HepG2 (cell line): ENCODE measurements around the gene BST1. TPM values are rescaled to one million over a fixed set of nuclear protein-coding genes. Genes with fewer than 3 reads are reported as not detected.
A peak's percentile ranks its signal among the peaks of the same experiment; 100 is the strongest.

Experiments
- ARID2 ChIP-seq: sonication (generic); formaldehyde crosslinking; IDR thresholded peaks from 2 replicates; pipeline ENCODE4 v1.8.1; 2022; ENCODE audit warnings: mild to moderate bottlenecking, missing genetic modification reagents, borderline replicate concordance
- ETV5 ChIP-seq: IDR thresholded peaks from 2 replicates; pipeline ENCODE4 v1.6.1; 2018; ENCODE audit warnings: missing biosample characterization, missing genetic modification reagents, inconsistent platforms, borderline replicate concordance
- HHEX ChIP-seq: IDR thresholded peaks from 2 replicates; pipeline ENCODE4 v1.6.1; 2016; ENCODE audit warnings: control low read depth
- HMG20B ChIP-seq: conservative IDR thresholded peaks from 2 replicates; pipeline ENCODE4 v1.6.1; 2016; ENCODE audit warnings: missing genetic modification reagents, missing compliant biosample characterization
- NR0B2 ChIP-seq: sonication (generic); formaldehyde crosslinking; IDR thresholded peaks from 2 replicates; pipeline ENCODE4 v1.4.0; 2020; ENCODE audit warnings: mild to moderate bottlenecking, missing genetic modification reagents
- PHF21A ChIP-seq: sonication (generic); formaldehyde crosslinking; IDR thresholded peaks from 2 replicates; pipeline ENCODE4 v1.5.0; 2020; ENCODE audit warnings: mild to moderate bottlenecking, missing genetic modification reagents
- PREB ChIP-seq: sonication (generic); formaldehyde crosslinking; IDR thresholded peaks from 2 replicates; pipeline ENCODE4 v1.4.0; 2020; ENCODE audit warnings: missing genetic modification reagents
- SRSF4 ChIP-seq: fragments of 200-400 bp; formaldehyde crosslinking; IDR thresholded peaks from one replicate; pipeline ENCODE4 v1.6.1; 2018; ENCODE audit warnings: mild to moderate bottlenecking, low read depth, low read length, moderate library complexity; ENCODE audit not compliant: poor library complexity, severe bottlenecking
- TOPORS ChIP-seq: sonication (generic); formaldehyde crosslinking; IDR thresholded peaks from 2 replicates; pipeline ENCODE4 v1.8.0; 2023; ENCODE audit warnings: mild to moderate bottlenecking, missing genetic modification reagents
- ZFP1 ChIP-seq: IDR thresholded peaks from 2 replicates; pipeline ENCODE4 v1.6.1; 2016
- ZKSCAN8 ChIP-seq: IDR thresholded peaks from 2 replicates; pipeline ENCODE4 v1.6.1; 2016; ENCODE audit warnings: borderline replicate concordance, missing genetic modification reagents, missing compliant biosample characterization
- ZNF260 ChIP-seq: sonication (generic); formaldehyde crosslinking; IDR thresholded peaks from 2 replicates; pipeline ENCODE4 v1.4.0; 2020; ENCODE audit warnings: missing genetic modification reagents, low read depth, mild to moderate bottlenecking, borderline replicate concordance
- ZNF567 ChIP-seq: sonication (generic); formaldehyde crosslinking; IDR thresholded peaks from 2 replicates; pipeline ENCODE4 v1.8.1; 2023; ENCODE audit warnings: mild to moderate bottlenecking, missing genetic modification reagents, borderline replicate concordance
- ZNF678 ChIP-seq: sonication (generic); formaldehyde crosslinking; IDR thresholded peaks from 2 replicates; pipeline ENCODE4 v1.4.0; 2020; ENCODE audit warnings: mild to moderate bottlenecking, missing genetic modification reagents
- ZZZ3 ChIP-seq: sonication (generic); formaldehyde crosslinking; IDR thresholded peaks from 2 replicates; pipeline ENCODE4 v1.4.0; 2020; ENCODE audit warnings: missing genetic modification reagents, mild to moderate bottlenecking, borderline replicate concordance
- polyA plus RNA-seq, 8 experiments: library from polyadenylated mRNA; depleted of rRNA in 3 of 8; stranded (reverse) in 7 of 8; unstranded in 1 of 8; fragments of >200 nt; fragmentation: Illumina TruSeq in 4 of 8; extraction: Trizol in 4 of 8; gene quantifications; 2 replicates each; pipeline versions ENCODE4 v1.2.1 to v1.2.3, GENCODE V29; 2011 to 2016; ENCODE audit warnings: low read depth in 4 of 8, missing spikeins in 1 of 8, mixed read lengths in 1 of 8; ENCODE audit not compliant: insufficient read depth in 1 of 8
- total RNA-seq, 5 experiments: library from RNA; depleted of rRNA; stranded (reverse); fragments of >200 nt; fragmentation: Illumina TruSeq; extraction: Trizol; gene quantifications; 2 replicates each; pipeline ENCODE4 v1.2.3, GENCODE V29; 2016; ENCODE audit warnings: low read depth in 1 of 5
- TF ChIP-seq, protein P1 (sequence below): sonication (generic); formaldehyde crosslinking; IDR thresholded peaks from 2 replicates; pipeline ENCODE4 v1.8.0; 2022; ENCODE audit warnings: low read depth, missing genetic modification reagents
- TF ChIP-seq, protein P2 (sequence below): sonication (generic); formaldehyde crosslinking; IDR thresholded peaks from 2 replicates; pipeline ENCODE4 v1.8.1; 2022; ENCODE audit warnings: low read depth, mild to moderate bottlenecking, missing genetic modification reagents
- TF ChIP-seq, protein P3 (sequence below): IDR thresholded peaks from 2 replicates; pipeline ENCODE4 v1.6.1; 2016; ENCODE audit warnings: missing biosample characterization, missing genetic modification reagents, low read depth
- TF ChIP-seq, protein P4 (sequence below): sonication (generic); formaldehyde crosslinking; IDR thresholded peaks from 2 replicates; pipeline ENCODE4 v1.4.0; 2020; ENCODE audit warnings: low read depth, mild to moderate bottlenecking, missing genetic modification reagents

The BST1 gene
- total and polyA plus RNA-seq, 2 of the 13 experiments (the other 11 are each of a cell fraction or from before 2014, with no cell fraction given) = 0.09 to 0.49 TPM

DNA sequence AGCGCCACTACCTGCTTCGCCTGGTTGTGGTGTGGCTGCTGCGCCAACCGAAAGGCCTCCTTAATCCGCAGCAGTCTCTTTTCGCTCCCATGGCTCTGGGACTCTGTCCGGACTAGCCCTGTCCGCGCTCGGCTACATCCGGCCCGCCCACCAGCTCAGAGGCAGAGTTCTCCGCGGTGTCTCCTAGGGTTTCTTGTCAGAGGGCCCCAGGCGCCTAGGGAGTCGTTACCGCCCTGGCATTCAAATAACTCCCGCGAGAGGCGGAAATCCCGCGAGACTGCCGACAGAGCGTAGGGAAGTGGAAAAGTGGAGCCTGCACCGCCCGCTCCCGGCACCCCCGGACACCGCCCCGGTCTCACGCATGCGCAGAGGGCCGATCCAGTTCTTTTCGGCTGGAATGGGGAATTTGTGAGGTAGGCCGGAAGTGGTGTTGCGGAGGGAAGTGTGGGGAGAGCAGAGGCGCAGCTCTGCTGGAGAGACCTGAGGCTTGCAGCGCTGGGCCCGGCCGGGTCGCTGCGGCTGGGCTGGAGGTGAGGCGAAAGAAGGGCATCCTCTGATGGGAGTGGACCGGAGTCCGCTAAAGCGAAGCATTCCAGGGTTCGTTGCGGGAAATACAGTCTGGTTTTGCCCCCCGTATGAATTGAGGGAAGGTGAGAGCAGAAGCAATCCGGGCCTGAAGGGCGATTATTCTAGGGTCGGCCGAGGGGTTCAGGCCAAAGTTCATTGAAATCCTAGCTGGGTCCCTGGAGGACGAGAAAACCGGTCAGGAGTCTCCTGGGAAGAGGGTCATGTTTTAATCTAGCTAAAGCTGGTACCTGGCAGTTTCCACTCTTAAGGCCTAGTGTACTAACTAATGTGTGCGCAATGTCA, 21.3 kb upstream of the BST1 start, which contains the start of gene FAM200B (continued):
- TF ChIP-seq ZKSCAN8 (peak; percentile 83), ZNF567 (peak; percentile 86; the same call in 1 of the 2 replicates), ZFP1 (CRISPR knock-in tag) (0 out of 2 replicates have a peak, but pooled peaks have one; percentile 42), HMG20B (CRISPR knock-in tag) (no peak; the same call in 1 of the 2 replicates), ZZZ3 (no peak; the same call in 1 of the 2 replicates), ZNF678 (0 out of 2 replicates have a peak, but pooled peaks have one; percentile 67), PREB (CRISPR knock-in tag) (no peak), ARID2 (CRISPR knock-in tag) (0 out of 2 replicates have a peak, but pooled peaks have one; percentile 76), HHEX (CRISPR knock-in tag) (no peak), PHF21A (CRISPR knock-in tag) (peak; percentile 97), SRSF4 (no peak), NR0B2 (CRISPR knock-in tag) (peak; percentile 82; the same call in 1 of the 2 replicates), TOPORS (CRISPR knock-in tag) (0 out of 2 replicates have a peak, but pooled peaks have one; percentile 70), ZNF260 (CRISPR knock-in tag) (no peak), ETV5 (peak; percentile 91)
- TF ChIP-seq, protein P1, sequence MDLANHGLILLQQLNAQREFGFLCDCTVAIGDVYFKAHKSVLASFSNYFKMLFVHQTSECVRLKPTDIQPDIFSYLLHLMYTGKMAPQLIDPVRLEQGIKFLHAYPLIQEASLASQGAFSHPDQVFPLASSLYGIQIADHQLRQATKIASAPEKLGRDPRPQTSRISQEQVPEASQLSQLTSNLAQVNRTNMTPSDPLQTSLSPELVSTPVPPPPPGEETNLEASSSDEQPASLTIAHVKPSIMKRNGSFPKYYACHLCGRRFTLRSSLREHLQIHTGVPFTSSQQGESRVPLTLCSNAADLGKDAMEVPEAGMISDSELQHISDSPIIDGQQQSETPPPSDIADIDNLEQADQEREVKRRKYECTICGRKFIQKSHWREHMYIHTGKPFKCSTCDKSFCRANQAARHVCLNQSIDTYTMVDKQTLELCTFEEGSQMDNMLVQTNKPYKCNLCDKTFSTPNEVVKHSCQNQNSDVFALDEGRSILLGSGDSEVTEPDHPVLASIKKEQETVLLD (CRISPR knock-in tag) = no peak
- TF ChIP-seq, protein P2, sequence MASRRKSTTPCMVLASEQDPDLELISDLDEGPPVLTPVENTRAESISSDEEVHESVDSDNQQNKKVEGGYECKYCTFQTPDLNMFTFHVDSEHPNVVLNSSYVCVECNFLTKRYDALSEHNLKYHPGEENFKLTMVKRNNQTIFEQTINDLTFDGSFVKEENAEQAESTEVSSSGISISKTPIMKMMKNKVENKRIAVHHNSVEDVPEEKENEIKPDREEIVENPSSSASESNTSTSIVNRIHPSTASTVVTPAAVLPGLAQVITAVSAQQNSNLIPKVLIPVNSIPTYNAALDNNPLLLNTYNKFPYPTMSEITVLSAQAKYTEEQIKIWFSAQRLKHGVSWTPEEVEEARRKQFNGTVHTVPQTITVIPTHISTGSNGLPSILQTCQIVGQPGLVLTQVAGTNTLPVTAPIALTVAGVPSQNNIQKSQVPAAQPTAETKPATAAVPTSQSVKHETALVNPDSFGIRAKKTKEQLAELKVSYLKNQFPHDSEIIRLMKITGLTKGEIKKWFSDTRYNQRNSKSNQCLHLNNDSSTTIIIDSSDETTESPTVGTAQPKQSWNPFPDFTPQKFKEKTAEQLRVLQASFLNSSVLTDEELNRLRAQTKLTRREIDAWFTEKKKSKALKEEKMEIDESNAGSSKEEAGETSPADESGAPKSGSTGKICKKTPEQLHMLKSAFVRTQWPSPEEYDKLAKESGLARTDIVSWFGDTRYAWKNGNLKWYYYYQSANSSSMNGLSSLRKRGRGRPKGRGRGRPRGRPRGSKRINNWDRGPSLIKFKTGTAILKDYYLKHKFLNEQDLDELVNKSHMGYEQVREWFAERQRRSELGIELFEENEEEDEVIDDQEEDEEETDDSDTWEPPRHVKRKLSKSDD (CRISPR knock-in tag) = no peak
- TF ChIP-seq, protein P3, sequence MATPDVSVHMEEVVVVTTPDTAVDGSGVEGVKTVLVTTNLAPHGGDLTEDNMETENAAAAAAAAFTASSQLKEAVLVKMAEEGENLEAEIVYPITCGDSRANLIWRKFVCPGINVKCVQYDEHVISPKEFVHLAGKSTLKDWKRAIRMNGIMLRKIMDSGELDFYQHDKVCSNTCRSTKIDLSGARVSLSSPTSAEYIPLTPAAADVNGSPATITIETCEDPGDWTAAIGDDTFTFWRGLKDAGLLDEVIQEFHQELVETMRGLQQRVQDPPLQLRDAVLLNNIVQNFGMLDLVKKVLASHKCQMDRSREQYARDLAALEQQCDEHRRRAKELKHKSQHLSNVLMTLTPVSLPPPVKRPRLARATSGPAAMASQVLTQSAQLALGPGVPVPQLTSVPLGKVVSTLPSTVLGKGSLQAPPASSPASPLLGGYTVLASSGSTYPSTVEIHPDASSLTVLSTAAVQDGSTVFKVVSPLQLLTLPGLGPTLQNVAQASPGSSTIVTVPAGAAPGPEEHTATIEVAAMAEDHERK = peak; percentile 46; the same call in 1 of the 2 replicates
- TF ChIP-seq, protein P4, sequence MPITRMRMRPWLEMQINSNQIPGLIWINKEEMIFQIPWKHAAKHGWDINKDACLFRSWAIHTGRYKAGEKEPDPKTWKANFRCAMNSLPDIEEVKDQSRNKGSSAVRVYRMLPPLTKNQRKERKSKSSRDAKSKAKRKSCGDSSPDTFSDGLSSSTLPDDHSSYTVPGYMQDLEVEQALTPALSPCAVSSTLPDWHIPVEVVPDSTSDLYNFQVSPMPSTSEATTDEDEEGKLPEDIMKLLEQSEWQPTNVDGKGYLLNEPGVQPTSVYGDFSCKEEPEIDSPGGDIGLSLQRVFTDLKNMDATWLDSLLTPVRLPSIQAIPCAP (CRISPR knock-in tag) = no peak
